ENCODE measurements around the gene CYLC2. TPM values are rescaled to one million over a fixed set of nuclear protein-coding genes. Genes with fewer than 3 reads are reported as not detected.

Gene CYLC2
- not detected in 2 replicates for total RNA-seq

DNA sequence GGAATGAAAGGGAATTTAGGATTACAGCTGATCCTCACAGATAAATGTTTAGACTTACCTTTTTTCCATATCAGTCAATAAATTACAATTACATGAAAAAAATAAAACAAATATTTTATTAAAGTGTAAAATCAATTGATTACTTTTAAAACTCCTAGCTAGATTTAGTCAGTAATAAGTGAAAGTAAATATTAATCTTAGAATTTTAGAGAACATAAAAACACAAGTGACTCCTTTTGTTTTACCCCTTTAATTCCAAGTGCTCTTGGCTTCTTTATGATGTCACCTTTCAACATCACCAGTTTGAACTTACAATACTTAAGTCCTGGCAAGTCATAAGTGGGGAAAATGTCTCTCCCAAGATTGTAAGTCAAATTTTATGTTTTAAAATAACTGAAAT, at the start of gene CYLC2:
TSS of gene CYLC2 (plus strand) at position 301 of the 400 bp plus-strand sequence. CDS start at position 349, 48 bp downstream.

